Ishikawa (cell line): Measurements from ENCODE around the gene ZNF789.

Source experiments
- CEBPB ChIP-seq: IDR thresholded peaks from 2 replicates; pipeline ENCODE4 v1.6.1; 2012
- EGR1 ChIP-seq: IDR thresholded peaks from 2 replicates; pipeline ENCODE4 v1.6.1; 2012
- YY1 ChIP-seq: IDR thresholded peaks from 2 replicates; pipeline ENCODE4 v1.6.1; 2012; ENCODE audit warnings: low read depth
- ZBTB7A ChIP-seq: IDR thresholded peaks from 2 replicates; pipeline ENCODE4 v1.6.1; 2012; ENCODE audit warnings: low read depth

- no peak for TF ChIP-seq YY1
- no peak for TF ChIP-seq EGR1
- TF ChIP-seq ZBTB7A, result no peak
- no peak for TF ChIP-seq CEBPB
Observed at GRCh38 chr7:99490878-99491277, 18.2 kb downstream of the ZNF789 start.
